Measurements from ENCODE around the gene RPL19. TPM values are rescaled to one million over a fixed set of nuclear protein-coding genes. Genes with fewer than 3 reads are reported as not detected.
A peak's percentile ranks its signal among the peaks of the same experiment; 100 is the strongest.
"Not testable (repeated sequence)": the region's sequence is repeated elsewhere in the genome, so short reads cannot be mapped to it uniquely, and the experiment has no call there.

RPL19 gene
- total and polyA plus RNA-seq, 2 experiments from 2014 or later = 1,594 to 2,627 TPM

DNA sequence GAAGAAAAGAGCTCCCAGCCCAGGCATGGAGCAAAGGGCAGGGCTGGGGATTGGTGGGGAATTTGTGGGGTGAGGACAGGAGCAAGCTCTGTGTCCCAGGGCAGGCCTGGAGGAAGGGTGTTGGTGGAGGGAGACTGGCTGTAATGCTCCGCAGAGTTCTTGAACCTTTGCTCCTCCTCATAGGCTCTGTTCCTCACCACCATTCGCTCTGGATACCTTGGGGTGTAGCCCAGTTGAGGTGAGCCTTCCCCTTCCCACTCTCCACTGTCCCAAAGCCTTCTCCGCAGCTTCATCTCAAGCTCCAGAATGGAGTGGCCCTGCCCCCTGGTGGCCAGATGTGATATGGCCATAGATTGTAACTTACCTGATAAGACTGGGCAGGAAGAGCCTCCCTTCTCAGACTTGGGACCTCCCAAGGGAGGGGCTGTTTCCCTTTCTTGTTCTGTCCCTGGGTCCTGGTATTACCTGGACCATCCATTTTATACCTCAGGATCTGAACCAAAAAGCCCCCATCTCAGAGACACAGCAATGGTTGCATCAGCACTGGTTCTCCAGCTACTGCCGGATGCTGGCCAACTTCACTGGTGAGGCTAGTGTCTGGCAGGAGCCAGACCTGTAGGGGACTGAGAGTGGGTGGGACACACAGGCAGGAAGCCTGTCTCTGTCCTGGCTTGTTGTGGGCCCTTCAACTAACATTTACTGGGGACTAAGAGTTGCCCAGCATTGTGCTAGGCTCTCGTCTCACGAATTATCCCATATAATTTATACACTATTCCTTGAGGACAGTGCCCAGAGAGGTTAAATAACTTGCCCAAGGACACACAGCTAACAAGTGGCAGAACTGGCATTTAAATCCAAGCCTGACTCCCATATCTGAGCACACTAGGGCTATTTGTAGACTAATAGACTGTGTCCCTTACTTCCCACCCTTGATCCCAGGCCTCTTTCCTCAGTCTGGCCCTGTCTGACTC is 44.8 kb downstream of the RPL19 start:
- H4K20me1 ChIP-seq (replicated peaks; ENCODE audit: insufficient read depth) = no peaks in the 10 kb centered on the region
- peak overlapping the region; percentile 85 for H2AFZ ChIP-seq
- H3K36me3 Mint-ChIP-seq (ENCODE audit: low read depth) = no peaks in the 10 kb centered on the region

DNA sequence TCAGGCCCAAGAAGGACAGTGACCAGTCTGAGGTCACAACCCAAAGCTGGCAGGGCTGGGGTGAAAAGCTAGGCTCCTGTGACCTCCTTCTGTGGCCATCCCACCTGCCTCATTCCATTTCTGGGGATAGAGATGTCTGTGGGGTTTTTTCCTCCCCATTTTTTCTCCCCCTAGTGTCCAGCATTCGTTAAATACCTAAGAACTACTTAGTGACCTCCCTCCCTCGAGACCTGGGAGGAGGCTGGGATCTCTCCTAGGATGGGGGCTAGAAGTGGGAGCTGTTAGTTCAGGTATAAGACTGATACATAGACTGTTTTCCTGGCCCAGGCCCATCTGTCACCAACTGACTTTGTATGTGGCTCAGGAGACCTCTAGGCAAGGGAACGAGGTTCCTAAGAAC is 46.2 kb downstream of the RPL19 start:
- Mint-ChIP-seq H3K4me1 (peaks cover 20% of the 10 kb centered on the region; the same call in 2 of the 3 replicates), H3K27me3 (ENCODE audit: insufficient read depth, low read depth, poor library complexity) (peaks cover 18% of the 10 kb centered on the region), H3K4me3 (no peak overlapping the region), H3K9me3 (no peaks in the 10 kb centered on the region), H3K27ac (no peak overlapping the region), H3K36me3 (ENCODE audit: low read depth) (no peaks in the 10 kb centered on the region)
- Histone ChIP-seq H2AFZ (0 out of 2 replicates have a peak overlapping the region, but pooled peaks have one; percentile 23), H3K4me3 (no peak overlapping the region), H4K20me1 (replicated peaks; ENCODE audit: insufficient read depth) (no peaks in the 10 kb centered on the region), H3K4me1 (ENCODE audit: insufficient read depth) (peaks cover 5% of the 10 kb centered on the region; the same call in 1 of the 2 replicates), H3K4me2 (no peak overlapping the region), H3K27ac (ENCODE audit: low read depth) (no peak overlapping the region), H3K36me3 (ENCODE audit: insufficient read depth) (no peaks in the 10 kb centered on the region), H3K27me3 (ENCODE audit: insufficient read depth) (no peaks in the 10 kb centered on the region), H3K9me2 (ENCODE audit: insufficient read depth) (no peaks in the 10 kb centered on the region), H3F3A (replicated peaks; ENCODE audit: low read depth) (peaks cover 3% of the 10 kb centered on the region; the same call in 1 of the 2 replicates), H3K79me2 (replicated peaks; ENCODE audit: insufficient read depth) (no peaks in the 10 kb centered on the region)
- TF ChIP-seq, protein P1, sequence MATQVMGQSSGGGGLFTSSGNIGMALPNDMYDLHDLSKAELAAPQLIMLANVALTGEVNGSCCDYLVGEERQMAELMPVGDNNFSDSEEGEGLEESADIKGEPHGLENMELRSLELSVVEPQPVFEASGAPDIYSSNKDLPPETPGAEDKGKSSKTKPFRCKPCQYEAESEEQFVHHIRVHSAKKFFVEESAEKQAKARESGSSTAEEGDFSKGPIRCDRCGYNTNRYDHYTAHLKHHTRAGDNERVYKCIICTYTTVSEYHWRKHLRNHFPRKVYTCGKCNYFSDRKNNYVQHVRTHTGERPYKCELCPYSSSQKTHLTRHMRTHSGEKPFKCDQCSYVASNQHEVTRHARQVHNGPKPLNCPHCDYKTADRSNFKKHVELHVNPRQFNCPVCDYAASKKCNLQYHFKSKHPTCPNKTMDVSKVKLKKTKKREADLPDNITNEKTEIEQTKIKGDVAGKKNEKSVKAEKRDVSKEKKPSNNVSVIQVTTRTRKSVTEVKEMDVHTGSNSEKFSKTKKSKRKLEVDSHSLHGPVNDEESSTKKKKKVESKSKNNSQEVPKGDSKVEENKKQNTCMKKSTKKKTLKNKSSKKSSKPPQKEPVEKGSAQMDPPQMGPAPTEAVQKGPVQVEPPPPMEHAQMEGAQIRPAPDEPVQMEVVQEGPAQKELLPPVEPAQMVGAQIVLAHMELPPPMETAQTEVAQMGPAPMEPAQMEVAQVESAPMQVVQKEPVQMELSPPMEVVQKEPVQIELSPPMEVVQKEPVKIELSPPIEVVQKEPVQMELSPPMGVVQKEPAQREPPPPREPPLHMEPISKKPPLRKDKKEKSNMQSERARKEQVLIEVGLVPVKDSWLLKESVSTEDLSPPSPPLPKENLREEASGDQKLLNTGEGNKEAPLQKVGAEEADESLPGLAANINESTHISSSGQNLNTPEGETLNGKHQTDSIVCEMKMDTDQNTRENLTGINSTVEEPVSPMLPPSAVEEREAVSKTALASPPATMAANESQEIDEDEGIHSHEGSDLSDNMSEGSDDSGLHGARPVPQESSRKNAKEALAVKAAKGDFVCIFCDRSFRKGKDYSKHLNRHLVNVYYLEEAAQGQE (IDR thresholded peaks at IDR 0.05; ENCODE audit: unreplicated experiment) = no peak
- TF ChIP-seq, protein P2, sequence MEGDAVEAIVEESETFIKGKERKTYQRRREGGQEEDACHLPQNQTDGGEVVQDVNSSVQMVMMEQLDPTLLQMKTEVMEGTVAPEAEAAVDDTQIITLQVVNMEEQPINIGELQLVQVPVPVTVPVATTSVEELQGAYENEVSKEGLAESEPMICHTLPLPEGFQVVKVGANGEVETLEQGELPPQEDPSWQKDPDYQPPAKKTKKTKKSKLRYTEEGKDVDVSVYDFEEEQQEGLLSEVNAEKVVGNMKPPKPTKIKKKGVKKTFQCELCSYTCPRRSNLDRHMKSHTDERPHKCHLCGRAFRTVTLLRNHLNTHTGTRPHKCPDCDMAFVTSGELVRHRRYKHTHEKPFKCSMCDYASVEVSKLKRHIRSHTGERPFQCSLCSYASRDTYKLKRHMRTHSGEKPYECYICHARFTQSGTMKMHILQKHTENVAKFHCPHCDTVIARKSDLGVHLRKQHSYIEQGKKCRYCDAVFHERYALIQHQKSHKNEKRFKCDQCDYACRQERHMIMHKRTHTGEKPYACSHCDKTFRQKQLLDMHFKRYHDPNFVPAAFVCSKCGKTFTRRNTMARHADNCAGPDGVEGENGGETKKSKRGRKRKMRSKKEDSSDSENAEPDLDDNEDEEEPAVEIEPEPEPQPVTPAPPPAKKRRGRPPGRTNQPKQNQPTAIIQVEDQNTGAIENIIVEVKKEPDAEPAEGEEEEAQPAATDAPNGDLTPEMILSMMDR (conservative IDR thresholded peaks at IDR 0.05; ENCODE audit: low read depth in 2 of 2) = 0 out of 4 replicates have a peak, but pooled peaks of 1 of the 2 experiments have one; percentile 24
- DNase-seq (ENCODE audit: low spot score) = peak; percentile 21
- no peak for ATAC-seq

More for the DNA sequence above, 44.8 kb downstream of the RPL19 start:
- peak; percentile 99 for DNase-seq (ENCODE audit: low spot score)
- no peaks in the 10 kb centered on the region for H3K27me3 ChIP-seq (ENCODE audit: insufficient read depth)
- no peaks in the 10 kb centered on the region for H3K79me2 ChIP-seq (replicated peaks; ENCODE audit: insufficient read depth)
- H3F3A ChIP-seq (replicated peaks; ENCODE audit: low read depth) = peaks cover 3% of the 10 kb centered on the region; the same call in 1 of the 2 replicates
- no peak overlapping the region for H3K4me3 Mint-ChIP-seq
- H3K36me3 ChIP-seq (ENCODE audit: insufficient read depth) = no peaks in the 10 kb centered on the region
- peaks cover 5% of the 10 kb centered on the region; the same call in 1 of the 2 replicates for H3K4me1 ChIP-seq (ENCODE audit: insufficient read depth)
- no peak overlapping the region for H3K4me3 ChIP-seq
- TF ChIP-seq, protein P1 (IDR thresholded peaks at IDR 0.05; ENCODE audit: unreplicated experiment) = no peak
- TF ChIP-seq, protein P2 (conservative IDR thresholded peaks at IDR 0.05; ENCODE audit: low read depth in 2 of 2) = peak; percentile 98 to 99
- peak overlapping the region; percentile 55; the same call in 1 of the 2 replicates for H3K4me2 ChIP-seq
- H3K27ac Mint-ChIP-seq = no peak overlapping the region
- H3K9me2 ChIP-seq (ENCODE audit: insufficient read depth) = no peaks in the 10 kb centered on the region
- H3K27me3 Mint-ChIP-seq (ENCODE audit: insufficient read depth, low read depth, poor library complexity) = peaks cover 18% of the 10 kb centered on the region
- peak; percentile 88 for ATAC-seq
- no peak overlapping the region for H3K27ac ChIP-seq (ENCODE audit: low read depth)
- H3K9me3 Mint-ChIP-seq = no peaks in the 10 kb centered on the region
- H3K4me1 Mint-ChIP-seq = peaks cover 22% of the 10 kb centered on the region; the same call in 2 of the 3 replicates

DNA sequence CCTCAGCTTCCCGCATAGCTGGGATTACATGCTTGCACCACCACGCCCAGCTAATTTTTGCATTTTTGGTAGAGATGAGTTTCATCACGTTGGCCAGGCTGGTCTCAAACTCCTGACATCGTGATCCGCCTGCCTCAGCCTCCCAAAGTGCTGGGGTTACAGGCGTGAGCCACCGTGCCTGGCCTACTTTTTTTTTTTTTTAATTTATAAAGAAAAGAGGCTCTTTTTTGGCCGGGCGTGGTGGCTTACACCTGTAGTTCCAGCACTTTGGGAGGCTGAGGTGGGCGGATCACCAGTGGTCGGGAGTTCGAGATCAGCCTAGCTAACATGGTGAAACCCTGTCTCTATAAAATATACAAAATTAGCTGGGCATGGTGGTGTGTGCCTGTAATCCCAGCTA is 50.0 kb downstream of the RPL19 start:
- peaks cover 12% of the 10 kb centered on the region for H3K27me3 Mint-ChIP-seq (ENCODE audit: insufficient read depth, low read depth, poor library complexity)
- H3K36me3 Mint-ChIP-seq (ENCODE audit: low read depth); H3F3A ChIP-seq (replicated peaks; ENCODE audit: low read depth); H3K36me3 ChIP-seq (ENCODE audit: insufficient read depth); H3K4me1 ChIP-seq (ENCODE audit: insufficient read depth); H3K79me2 ChIP-seq (replicated peaks; ENCODE audit: insufficient read depth); H3K27me3 ChIP-seq (ENCODE audit: insufficient read depth); H3K27ac Mint-ChIP-seq; H3K9me2 ChIP-seq (ENCODE audit: insufficient read depth); H2AFZ ChIP-seq; ATAC-seq; H3K4me3 ChIP-seq; H3K4me3 Mint-ChIP-seq; H3K9me3 Mint-ChIP-seq; H3K4me2 ChIP-seq; H4K20me1 ChIP-seq (replicated peaks; ENCODE audit: insufficient read depth); H3K27ac ChIP-seq (ENCODE audit: low read depth); DNase-seq (ENCODE audit: low spot score): not testable (repeated sequence)
- H3K4me1 Mint-ChIP-seq = peaks cover 10% of the 10 kb centered on the region; the same call in 2 of the 3 replicates
